Measurements from ENCODE around the gene SYDE1.

GRCh38 chr19:15109768-15110417, 2.7 kb downstream of the SYDE1 start:
- TF ChIP-seq TAF1 (IDR thresholded peaks at IDR 0.05; ENCODE audit: borderline replicate concordance, low read depth, low read length) (no peak), POLR2AphosphoS5 (IDR thresholded peaks at IDR 0.05; ENCODE audit: low read depth, low read length) (no peak), POLR2A (IDR thresholded peaks at IDR 0.05; ENCODE audit: low read depth, low read length) (no peak)

Data from GM12892 (cell line).